CD4-positive, CD25-positive, alpha-beta regulatory T cell (primary cell): Measurements from ENCODE around the gene RBMS2. TPM values are rescaled to one million over a fixed set of nuclear protein-coding genes. Genes with fewer than 3 reads are reported as not detected.
"Not testable (repeated sequence)": the region's sequence is repeated elsewhere in the genome, so short reads cannot be mapped to it uniquely, and the experiment has no call there.

ENCODE experiments used
- ATAC-seq, 2 donors: fragments of 150-1000 bp; cut with Tn5 transposase; one replicate each; pipeline ENCODE4 v1.10.0; 2021; ENCODE audit warnings: low read depth in 2 of 2, moderate number of reproducible peaks in 2 of 2, moderate library complexity in 1 of 2
- DNase-seq, 3 donors: peaks; one replicate each; pipeline versions ENCODE4 v3.0.0 to v3.0.0-alpha.2; 2012 to 2022; ENCODE audit warnings: mixed read lengths in 1 of 3
- H3K27ac ChIP-seq: one replicate; pipeline ENCODE4 v1.7.0; 2013; ENCODE audit warnings: mild to moderate bottlenecking, low read length; ENCODE audit not compliant: insufficient read depth, poor library complexity, severe bottlenecking
- H3K27me3 ChIP-seq: one replicate; pipeline ENCODE4 v1.7.0; 2013; ENCODE audit warnings: low read length; ENCODE audit not compliant: control insufficient read depth, insufficient read depth
- H3K36me3 ChIP-seq: one replicate; pipeline ENCODE4 v1.7.0; 2013; ENCODE audit warnings: mild to moderate bottlenecking, low read length, moderate library complexity; ENCODE audit not compliant: control insufficient read depth, insufficient read depth
- H3K4me1 ChIP-seq: 2 replicates; pipeline ENCODE4 v1.7.0; 2013; ENCODE audit warnings: mild to moderate bottlenecking, low read length; ENCODE audit not compliant: insufficient read depth, control insufficient read depth, poor library complexity, severe bottlenecking
- H3K4me3 ChIP-seq: one replicate; pipeline ENCODE4 v1.7.0; 2013; ENCODE audit warnings: low read depth, mild to moderate bottlenecking, low read length, moderate library complexity
- H3K9me3 ChIP-seq, 2 experiments: 1 replicate in 1 of 2; 2 replicates in 1 of 2; pipeline ENCODE4 v1.7.0; 2013; ENCODE audit warnings: low read length in 2 of 2, mild to moderate bottlenecking in 1 of 2, moderate library complexity in 1 of 2; ENCODE audit not compliant: control insufficient read depth in 2 of 2
- H3K27ac Mint-ChIP-seq, 3 donors: one replicate each; pipeline ENCODE4 v1.8.0; 2020 to 2022; ENCODE audit warnings: mild to moderate bottlenecking in 3 of 3, mixed read lengths in 3 of 3, moderate library complexity in 2 of 3
- H3K27me3 Mint-ChIP-seq: one replicate; pipeline ENCODE4 v1.8.0; 2022; ENCODE audit warnings: mild to moderate bottlenecking, mixed read lengths
- H3K36me3 Mint-ChIP-seq: one replicate; pipeline ENCODE4 v1.8.0; 2020; ENCODE audit warnings: mixed read lengths
- H3K4me1 Mint-ChIP-seq, 4 donors: one replicate each; pipeline ENCODE4 v1.8.0; 2020 to 2022; ENCODE audit warnings: mixed read lengths in 4 of 4, mild to moderate bottlenecking in 1 of 4
- H3K4me3 Mint-ChIP-seq, 4 donors: one replicate each; pipeline ENCODE4 v1.8.0; 2020 to 2022; ENCODE audit warnings: mild to moderate bottlenecking in 4 of 4, mixed read lengths in 4 of 4, moderate library complexity in 3 of 4
- H3K9me3 Mint-ChIP-seq, 7 donors: one replicate each; pipeline ENCODE4 v1.8.0; 2020 to 2022; ENCODE audit warnings: mixed read lengths in 7 of 7, mild to moderate bottlenecking in 3 of 7, moderate library complexity in 2 of 7
- polyA plus RNA-seq, 4 donors: library from polyadenylated mRNA; unstranded; fragments of 300-500 nt; fragmentation: Illumina TruSeq; gene quantifications; one replicate each; pipeline ENCODE4 v1.2.3, GENCODE V29; 2021
- total RNA-seq: library from RNA; stranded (reverse); gene quantifications from one replicate; pipeline ENCODE4 v1.2.3, GENCODE V29; 2022

Gene RBMS2
- total and polyA plus RNA-seq, 5 donors from 2014 or later, result 0.14 to 3.1 (median 0.32) TPM; not detected in 1

DNA sequence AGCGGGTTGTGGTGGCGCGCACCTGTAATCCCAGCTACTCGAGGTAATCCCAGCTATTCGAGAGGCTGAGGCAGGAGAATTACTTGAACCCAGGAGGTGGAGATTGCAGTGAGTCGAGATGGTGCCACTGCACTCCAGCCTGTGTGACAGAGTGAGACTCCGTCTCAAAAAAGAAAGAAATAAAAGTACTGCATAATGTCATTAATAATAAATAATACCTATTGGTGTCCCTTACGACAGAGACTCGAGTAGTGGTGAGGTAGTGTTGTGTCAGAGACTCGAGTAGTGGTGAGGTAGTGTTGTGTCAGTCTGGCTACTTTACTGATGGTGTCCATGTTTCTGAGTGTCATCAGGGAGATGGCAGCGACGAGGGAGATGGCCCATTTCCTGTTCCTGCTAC lies 34.9 kb upstream of the RBMS2 start:
- Mint-ChIP-seq H3K9me3 (peaks cover 0 to under 1% (median 0%) of the 10 kb centered on the region in 7 donors), H3K4me1 (peaks cover 0 to 25% (median 10%) of the 10 kb centered on the region in 4 donors), H3K4me3 (peak overlapping the region; percentile 67 to 89 (median 76)), H3K27me3 (peaks cover 28% of the 10 kb centered on the region), H3K36me3 (no peaks in the 10 kb centered on the region), H3K27ac (no peak overlapping the region)
- Histone ChIP-seq H3K36me3 (no peaks in the 10 kb centered on the region), H3K27ac (no peak overlapping the region), H3K4me3 (no peak overlapping the region), H3K9me3 (no peaks in the 10 kb centered on the region), H3K27me3 (peaks cover 12% of the 10 kb centered on the region), H3K4me1 (peaks cover 17% of the 10 kb centered on the region)
- ATAC-seq, result no peak
- DNase-seq, result no peak

DNA sequence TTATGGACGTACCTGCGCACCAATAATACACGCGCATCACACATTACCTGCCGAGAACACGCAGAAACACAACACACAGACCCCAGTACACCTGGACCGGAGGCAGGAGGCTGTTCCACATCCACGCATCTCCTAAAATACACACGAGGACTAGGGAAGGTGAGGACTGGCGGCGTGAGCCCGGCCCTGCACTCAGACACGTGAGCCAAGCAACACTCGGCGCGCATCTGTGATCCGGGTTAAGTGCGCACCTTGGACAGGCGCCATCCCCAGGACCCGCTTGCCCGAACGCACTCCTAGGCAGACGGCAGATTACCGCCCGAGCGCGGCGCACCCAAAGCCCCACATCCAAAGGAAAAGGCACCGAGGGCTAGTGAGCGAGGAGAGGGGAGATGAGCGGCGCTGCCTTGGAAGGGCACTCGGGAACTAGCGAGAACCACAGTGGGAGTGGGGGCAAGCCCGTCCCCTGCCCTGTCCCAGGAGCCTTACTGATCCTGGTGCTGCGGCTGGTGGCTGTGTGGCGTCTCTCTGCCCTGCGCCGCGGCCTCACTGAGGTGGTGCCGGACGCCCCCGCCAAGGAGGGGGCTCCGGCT lies 34.1 kb upstream of the RBMS2 start:
- Histone ChIP-seq H3K4me3 (peak overlapping the region; percentile 21), H3K4me1 (peaks cover 17% of the 10 kb centered on the region), H3K9me3 (no peaks in the 10 kb centered on the region), H3K27ac (no peak overlapping the region), H3K27me3 (peaks cover 12% of the 10 kb centered on the region), H3K36me3 (no peaks in the 10 kb centered on the region)
- no peaks in the 10 kb centered on the region for H3K36me3 Mint-ChIP-seq
- ATAC-seq, result peak; percentile 8 to 20
- peaks cover 30% of the 10 kb centered on the region for H3K27me3 Mint-ChIP-seq
- H3K27ac Mint-ChIP-seq, result peak overlapping the region in 2 of 3 donors; percentile 84 to 90
- H3K4me3 Mint-ChIP-seq, result peak overlapping the region; percentile 86 to 93 (median 90)
- peaks cover 0 to 3% (median 0%) of the 10 kb centered on the region in 7 donors for H3K9me3 Mint-ChIP-seq
- peaks cover 0 to 25% (median 10%) of the 10 kb centered on the region in 4 donors for H3K4me1 Mint-ChIP-seq
- DNase-seq, result peak in 2 of 3 donors; percentile 18 to 26

DNA sequence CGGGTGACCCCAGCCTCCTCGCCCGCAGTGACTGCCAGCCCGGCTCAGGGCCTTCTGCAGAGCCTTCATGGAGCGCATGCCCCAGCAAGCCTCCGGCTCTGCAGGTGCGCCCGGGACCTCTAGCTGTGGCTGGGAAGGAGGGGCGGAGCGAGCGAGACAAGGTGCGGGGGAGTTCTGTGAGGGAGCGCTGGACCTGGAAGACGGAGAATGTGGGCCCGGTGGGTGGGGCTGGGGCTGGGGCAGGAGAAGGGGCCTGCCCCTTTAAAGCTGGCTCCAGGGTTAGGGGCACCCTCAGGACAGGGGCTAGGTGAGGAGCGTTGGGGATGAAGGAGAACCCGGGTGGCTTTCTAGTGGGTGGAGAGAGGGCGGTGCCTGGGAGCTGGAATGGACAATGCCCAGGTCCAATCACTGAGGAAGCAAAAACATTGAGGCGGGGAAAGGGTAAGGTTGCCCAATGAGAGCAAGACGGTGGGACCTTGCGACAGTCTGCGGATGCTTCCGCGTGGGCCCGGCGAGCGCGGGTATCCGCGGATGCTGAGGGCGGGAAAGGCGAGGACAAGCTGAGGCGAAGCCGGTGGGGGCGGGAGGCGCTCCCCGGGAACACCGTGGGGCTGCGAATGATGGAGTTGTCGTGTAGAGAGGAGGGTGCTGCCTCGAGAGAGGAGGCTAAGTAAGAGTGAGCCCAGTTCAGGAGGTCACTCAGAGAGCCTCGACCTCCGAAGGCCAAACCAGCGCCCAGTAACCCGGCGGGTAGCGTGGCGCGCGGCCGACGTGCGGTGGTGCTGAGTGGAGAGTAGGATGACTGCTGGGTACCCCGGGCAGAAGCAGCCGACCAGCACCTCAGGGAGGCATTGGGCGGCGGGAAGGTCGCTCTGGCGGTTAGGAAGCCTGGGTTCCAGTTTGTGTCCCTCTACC lies 33.3 kb upstream of the RBMS2 start, which contains the start of gene GLS2:
GLS2 (minus strand) TSS at position 121 of the 915 bp plus-strand sequence; CDS start at position 78, 43 bp downstream.
- Histone ChIP-seq H3K4me3 (peak within 1 kb of the TSS; percentile 37), H3K9me3 (no peaks in the 10 kb centered on the region), H3K4me1 (peaks cover 17% of the 10 kb centered on the region), H3K27me3 (peaks cover 12% of the 10 kb centered on the region), H3K36me3 (no peaks in the 10 kb centered on the region), H3K27ac (no peak within 1 kb of the TSS)
- peaks cover 0 to 25% (median 10%) of the 10 kb centered on the region in 4 donors for H3K4me1 Mint-ChIP-seq
- ATAC-seq, result peak; percentile 96
- H3K4me3 Mint-ChIP-seq, result peak within 1 kb of the TSS; percentile 86 to 93 (median 90)
- peaks cover 0 to 3% (median 0%) of the 10 kb centered on the region in 7 donors for H3K9me3 Mint-ChIP-seq
- DNase-seq, result peak; percentile 64 to 80 (median 77)
- H3K27ac Mint-ChIP-seq, result peak within 1 kb of the TSS; percentile 27 to 90 (median 84)
- H3K36me3 Mint-ChIP-seq, result no peaks in the 10 kb centered on the region
- H3K27me3 Mint-ChIP-seq, result peaks cover 33% of the 10 kb centered on the region

DNA sequence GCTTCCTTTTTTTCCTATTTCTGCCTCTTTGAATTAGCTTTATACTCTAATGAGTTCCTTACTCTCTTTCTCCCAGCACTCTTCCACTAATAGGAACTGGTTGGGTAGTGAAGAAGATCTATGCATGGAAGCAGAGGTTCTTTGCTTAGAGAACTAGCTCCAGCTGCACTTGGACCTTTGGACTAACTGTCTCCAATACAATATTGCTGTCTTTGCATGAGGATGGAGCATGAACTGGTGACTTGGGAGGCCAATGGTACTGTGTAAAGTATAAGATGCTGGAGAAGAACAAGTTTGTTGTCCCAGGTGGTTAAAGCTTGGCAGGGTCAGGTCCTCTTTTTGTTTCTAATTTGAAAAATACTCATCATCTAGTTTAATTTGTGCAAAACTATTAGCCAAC lies 31.3 kb upstream of the RBMS2 start:
- H3K27ac ChIP-seq, result no peak overlapping the region
- H3K36me3 ChIP-seq, result no peaks in the 10 kb centered on the region
- no peak overlapping the region for H3K4me3 ChIP-seq
- Mint-ChIP-seq H3K9me3 (peaks cover 0 to 3% (median 0%) of the 10 kb centered on the region in 7 donors), H3K4me1 (peaks cover 0 to 25% (median 10%) of the 10 kb centered on the region in 4 donors), H3K36me3 (no peaks in the 10 kb centered on the region), H3K4me3 (peak overlapping the region in 2 of 4 donors; percentile 53 to 72), H3K27me3 (peaks cover 37% of the 10 kb centered on the region), H3K27ac (no peak overlapping the region)
- DNase-seq, result no peak
- H3K9me3 ChIP-seq, result no peaks in the 10 kb centered on the region
- peaks cover 12% of the 10 kb centered on the region for H3K27me3 ChIP-seq
- peaks cover 17% of the 10 kb centered on the region for H3K4me1 ChIP-seq
- no peak for ATAC-seq

DNA sequence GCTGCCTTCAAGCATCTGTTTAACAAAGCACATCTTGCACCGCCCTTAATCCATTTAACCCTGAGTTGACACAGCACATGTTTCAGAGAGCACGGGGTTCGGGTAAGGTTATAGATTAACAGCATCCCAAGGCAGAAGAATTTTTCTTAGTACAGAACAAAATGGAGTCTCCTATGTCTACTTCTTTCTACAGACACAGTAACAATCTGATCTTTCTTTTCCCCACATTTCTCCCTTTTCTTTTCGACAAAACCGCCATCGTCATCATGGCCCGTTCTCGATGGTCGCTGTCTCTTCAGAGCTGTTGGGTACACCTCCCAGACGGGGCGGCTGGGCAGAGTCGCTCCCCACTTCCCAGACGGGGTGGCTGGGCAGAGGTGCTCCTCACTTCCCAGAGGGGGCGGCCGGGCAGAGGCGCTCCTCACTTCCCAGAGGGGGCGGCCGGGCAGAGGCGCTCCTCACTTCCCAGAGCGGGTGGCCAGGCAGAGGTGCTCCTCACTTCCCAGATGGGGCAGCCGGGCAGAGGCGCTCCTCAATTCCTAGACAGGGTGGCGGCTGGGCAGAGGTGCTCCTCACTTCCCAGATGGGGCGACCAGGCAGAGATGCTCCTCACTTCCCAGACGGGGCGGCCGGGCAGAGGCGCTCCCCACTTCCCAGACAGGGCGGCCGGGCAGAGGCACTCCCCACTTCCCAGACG lies 28.1 kb upstream of the RBMS2 start:
- H3K27ac Mint-ChIP-seq, H3K36me3 Mint-ChIP-seq, H3K4me3 ChIP-seq, H3K4me1 Mint-ChIP-seq, DNase-seq, H3K4me1 ChIP-seq, H3K27ac ChIP-seq, H3K36me3 ChIP-seq, H3K4me3 Mint-ChIP-seq, H3K9me3 ChIP-seq, H3K9me3 Mint-ChIP-seq, ATAC-seq: not testable (repeated sequence)
- H3K27me3 ChIP-seq, result peaks cover 12% of the 10 kb centered on the region
- H3K27me3 Mint-ChIP-seq, result peaks cover 37% of the 10 kb centered on the region

DNA sequence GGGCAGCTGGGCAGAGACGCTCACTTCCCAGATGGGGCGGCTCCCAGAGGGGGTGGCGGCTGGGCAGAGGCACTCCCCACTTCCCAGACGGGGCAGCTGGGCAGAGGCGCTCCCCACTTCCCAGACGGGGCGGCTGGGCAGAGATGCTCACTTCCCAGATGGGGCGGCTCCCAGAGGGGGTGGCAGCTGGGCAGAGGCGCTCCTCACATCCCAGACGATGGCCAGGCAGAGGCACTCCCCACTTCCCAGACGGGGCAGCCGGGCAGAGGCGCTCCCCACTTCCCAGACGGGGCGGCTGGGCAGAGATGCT lies 27.6 kb upstream of the RBMS2 start:
- H3K27me3 ChIP-seq, H3K27ac Mint-ChIP-seq, H3K36me3 ChIP-seq, H3K4me3 Mint-ChIP-seq, H3K9me3 ChIP-seq, H3K27ac ChIP-seq, H3K4me1 ChIP-seq, H3K4me3 ChIP-seq, H3K9me3 Mint-ChIP-seq, DNase-seq, H3K36me3 Mint-ChIP-seq, ATAC-seq, H3K4me1 Mint-ChIP-seq: not testable (repeated sequence)
- peaks cover 35% of the 10 kb centered on the region for H3K27me3 Mint-ChIP-seq

DNA sequence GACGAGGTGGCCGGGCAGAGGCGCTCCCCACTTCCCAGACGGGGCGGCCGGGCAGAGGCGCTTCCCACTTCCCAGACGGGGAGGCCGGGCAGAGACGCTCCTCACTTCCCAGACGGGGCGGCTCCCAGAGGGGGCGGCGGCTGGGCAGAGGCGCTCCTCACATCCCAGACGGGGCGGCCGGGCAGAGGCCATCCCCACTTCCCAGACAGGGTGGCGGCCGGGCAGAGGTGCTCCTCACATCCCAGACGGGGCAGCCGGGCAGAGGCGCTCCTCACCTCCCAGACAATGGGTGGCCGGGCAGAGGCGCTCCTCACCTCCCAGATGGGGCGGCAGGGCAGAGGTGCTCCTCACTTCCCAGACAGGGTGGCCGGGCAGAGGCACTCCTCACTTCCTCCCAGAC lies 27.1 kb upstream of the RBMS2 start:
- not testable (repeated sequence) for H3K4me1 Mint-ChIP-seq, H3K36me3 ChIP-seq, H3K27ac Mint-ChIP-seq, H3K27me3 ChIP-seq, H3K36me3 Mint-ChIP-seq, H3K4me1 ChIP-seq, ATAC-seq, H3K27ac ChIP-seq, DNase-seq, H3K9me3 ChIP-seq, H3K9me3 Mint-ChIP-seq, H3K4me3 Mint-ChIP-seq, H3K4me3 ChIP-seq
- H3K27me3 Mint-ChIP-seq, result peaks cover 31% of the 10 kb centered on the region
